HepG2 (cell line): ENCODE results near the gene CAGE1.

ENCODE experiments used
- BHLHE40 ChIP-seq: IDR thresholded peaks from 2 replicates; pipeline ENCODE4 v1.6.1; 2011; ENCODE audit warnings: low read length, improper control_type of control experiment
- FOXC1 ChIP-seq: sonication (generic); formaldehyde crosslinking; IDR thresholded peaks from 2 replicates; pipeline ENCODE4 v1.8.0; 2022; ENCODE audit warnings: mild to moderate bottlenecking, missing genetic modification reagents, borderline replicate concordance
- NFYB ChIP-seq: sonication (generic); formaldehyde crosslinking; IDR thresholded peaks from 2 replicates; pipeline ENCODE4 v1.4.0; 2020; ENCODE audit warnings: missing genetic modification reagents
- NKX3-1 ChIP-seq: sonication (generic); formaldehyde crosslinking; IDR thresholded peaks from 2 replicates; pipeline ENCODE4 v1.5.0; 2020; ENCODE audit warnings: missing genetic modification reagents
- RAD21 ChIP-seq: fragments of 450-650 bp; formaldehyde crosslinking; IDR thresholded peaks from 2 replicates; pipeline ENCODE4 v1.5.0; 2020; ENCODE audit warnings: mild to moderate bottlenecking
- TARDBP ChIP-seq: sonication (generic); formaldehyde crosslinking; IDR thresholded peaks from 2 replicates; pipeline ENCODE4 v1.8.0; 2022; ENCODE audit warnings: mild to moderate bottlenecking, missing genetic modification reagents
- ZFP37 ChIP-seq: sonication (generic); formaldehyde crosslinking; IDR thresholded peaks from 2 replicates; pipeline ENCODE4 v1.4.0; 2020; ENCODE audit warnings: missing genetic modification reagents, borderline replicate concordance
- ZKSCAN8 ChIP-seq: IDR thresholded peaks from 2 replicates; pipeline ENCODE4 v1.6.1; 2016; ENCODE audit warnings: borderline replicate concordance, missing genetic modification reagents, missing compliant biosample characterization
- ZNF563 ChIP-seq: sonication (generic); formaldehyde crosslinking; IDR thresholded peaks from 2 replicates; pipeline ENCODE4 v1.8.0; 2022; ENCODE audit warnings: mild to moderate bottlenecking, moderate library complexity, missing genetic modification reagents
- ZXDC ChIP-seq: sonication (generic); formaldehyde crosslinking; IDR thresholded peaks from 2 replicates; pipeline ENCODE4 v1.5.0; 2020; ENCODE audit warnings: mild to moderate bottlenecking, missing genetic modification reagents
- TF ChIP-seq, protein P1 (sequence below): sonication (generic); formaldehyde crosslinking; IDR thresholded peaks from 2 replicates; pipeline ENCODE4 v1.5.0; 2020; ENCODE audit warnings: mild to moderate bottlenecking, missing genetic modification reagents, moderate library complexity

DNA sequence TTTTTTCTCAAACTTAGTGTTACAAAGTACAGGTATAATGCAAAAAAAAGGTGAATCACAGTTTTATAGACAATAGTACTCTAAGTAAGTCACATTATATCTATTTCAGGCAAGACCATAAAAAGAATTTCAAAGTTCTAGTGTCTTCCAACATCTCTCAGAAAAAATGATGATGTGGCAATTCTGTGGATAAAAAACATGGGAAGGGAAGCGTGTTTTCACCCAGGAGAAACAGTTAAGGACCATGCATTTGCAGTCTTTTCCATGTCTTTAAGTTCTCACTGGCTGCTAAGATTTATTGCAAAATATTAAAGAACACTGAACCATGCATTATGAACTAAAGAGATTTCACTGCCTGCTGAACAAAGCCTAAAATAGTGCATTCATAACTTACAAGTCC is 78.4 kb downstream of the CAGE1 start:
- TF ChIP-seq TARDBP (CRISPR knock-in tag) (no peak), BHLHE40 (no peak), FOXC1 (CRISPR knock-in tag) (no peak), ZKSCAN8 (CRISPR knock-in tag) (no peak), ZNF563 (CRISPR knock-in tag) (no peak), ZFP37 (CRISPR knock-in tag) (no peak), ZXDC (CRISPR knock-in tag) (no peak), NKX3-1 (CRISPR knock-in tag) (no peak), RAD21 (no peak), NFYB (CRISPR knock-in tag) (no peak)
- TF ChIP-seq, protein P1, sequence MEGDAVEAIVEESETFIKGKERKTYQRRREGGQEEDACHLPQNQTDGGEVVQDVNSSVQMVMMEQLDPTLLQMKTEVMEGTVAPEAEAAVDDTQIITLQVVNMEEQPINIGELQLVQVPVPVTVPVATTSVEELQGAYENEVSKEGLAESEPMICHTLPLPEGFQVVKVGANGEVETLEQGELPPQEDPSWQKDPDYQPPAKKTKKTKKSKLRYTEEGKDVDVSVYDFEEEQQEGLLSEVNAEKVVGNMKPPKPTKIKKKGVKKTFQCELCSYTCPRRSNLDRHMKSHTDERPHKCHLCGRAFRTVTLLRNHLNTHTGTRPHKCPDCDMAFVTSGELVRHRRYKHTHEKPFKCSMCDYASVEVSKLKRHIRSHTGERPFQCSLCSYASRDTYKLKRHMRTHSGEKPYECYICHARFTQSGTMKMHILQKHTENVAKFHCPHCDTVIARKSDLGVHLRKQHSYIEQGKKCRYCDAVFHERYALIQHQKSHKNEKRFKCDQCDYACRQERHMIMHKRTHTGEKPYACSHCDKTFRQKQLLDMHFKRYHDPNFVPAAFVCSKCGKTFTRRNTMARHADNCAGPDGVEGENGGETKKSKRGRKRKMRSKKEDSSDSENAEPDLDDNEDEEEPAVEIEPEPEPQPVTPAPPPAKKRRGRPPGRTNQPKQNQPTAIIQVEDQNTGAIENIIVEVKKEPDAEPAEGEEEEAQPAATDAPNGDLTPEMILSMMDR, result no peak
